HG03280 (cell line): ENCODE measurements around the gene CACNA1S.

Experiments used
- ATAC-seq: cut with Tn5 transposase; IDR thresholded peaks from one replicate; pipeline ENCODE4 v1.9.1; 2021; ENCODE audit warnings: mild to moderate bottlenecking, moderate library complexity; ENCODE audit not compliant: unreplicated experiment

Gene CACNA1S

DNA sequence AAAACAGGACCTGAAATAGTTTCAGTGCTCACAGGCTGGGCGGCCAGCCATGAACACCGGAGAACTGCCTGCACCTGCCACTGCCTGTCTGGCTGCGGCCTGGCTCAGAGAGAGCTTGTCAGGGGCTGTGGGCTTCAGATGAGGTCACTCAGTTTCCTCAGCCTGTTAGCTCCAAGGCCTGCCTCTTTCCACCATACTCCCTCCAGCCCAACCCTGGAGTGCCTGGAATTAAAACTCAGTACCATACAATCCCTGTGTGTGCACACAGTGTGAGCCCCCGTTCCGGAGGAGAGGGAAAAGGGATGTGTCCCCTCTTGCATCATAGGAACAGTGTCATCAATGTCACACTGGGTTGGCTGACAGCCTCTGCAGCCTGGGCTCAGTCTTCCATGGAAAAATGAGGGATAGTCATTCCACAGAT is 16.2 kb downstream of the CACNA1S start:
- ATAC-seq, result no peak

DNA sequence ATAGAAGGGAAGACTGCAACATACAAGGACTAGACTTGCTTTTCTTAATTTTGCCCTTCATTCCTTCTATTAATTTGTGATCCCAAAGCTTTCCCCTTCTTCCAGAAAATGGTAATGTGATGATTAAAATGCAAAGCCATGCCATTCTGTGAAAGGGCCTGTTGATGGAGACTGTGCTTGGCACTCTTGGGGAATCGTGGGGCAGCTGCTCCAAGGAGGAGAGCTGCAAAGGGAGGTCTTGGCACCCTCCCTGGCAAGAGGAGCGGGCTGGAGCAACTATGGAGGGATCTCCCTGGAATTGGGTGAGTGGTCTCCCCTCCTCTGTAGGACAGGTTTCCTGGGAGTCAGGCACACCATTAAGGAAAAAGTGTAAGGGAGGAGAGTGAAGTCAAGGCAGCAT is 16.6 kb downstream of the CACNA1S start:
- ATAC-seq, result no peak

DNA sequence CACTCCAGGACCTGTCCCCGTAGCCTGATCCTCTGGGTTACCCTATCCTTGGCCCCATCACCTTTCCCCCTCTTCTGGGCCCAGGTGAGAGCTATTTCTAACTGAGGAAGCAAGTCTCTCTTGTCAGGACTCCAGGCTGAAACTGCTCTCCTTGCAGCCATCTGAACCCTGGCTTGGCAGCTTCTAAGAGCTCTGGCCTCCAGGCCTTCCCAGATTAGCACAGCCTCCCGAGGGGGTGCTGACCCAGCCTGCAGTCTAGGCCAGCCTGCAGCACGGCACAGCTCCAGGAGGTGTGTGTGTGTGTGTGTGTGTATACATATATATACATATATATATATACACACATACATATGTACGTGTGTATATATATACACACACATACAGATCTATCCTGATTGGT is 17.4 kb downstream of the CACNA1S start:
- ATAC-seq, result no peak

DNA sequence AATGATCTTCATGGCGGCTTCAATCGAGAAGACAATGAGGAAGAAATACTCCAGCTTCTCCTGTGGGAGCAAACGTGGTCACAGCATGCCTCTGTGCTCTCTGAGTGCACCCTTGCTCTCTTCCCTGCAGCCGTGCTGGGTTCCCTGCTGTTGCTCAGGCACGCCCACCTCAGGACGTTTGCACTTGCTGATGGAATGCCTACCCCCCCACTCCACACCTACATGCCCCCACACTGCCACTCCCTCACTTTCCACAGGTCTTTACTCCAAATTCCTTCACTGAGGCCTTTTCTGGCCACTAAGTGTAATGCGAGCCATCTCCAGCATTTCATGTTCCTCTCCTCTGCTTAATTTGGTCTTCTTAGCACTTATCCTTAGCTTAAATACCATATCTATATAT is 18.3 kb downstream of the CACNA1S start:
- no peak for ATAC-seq

DNA sequence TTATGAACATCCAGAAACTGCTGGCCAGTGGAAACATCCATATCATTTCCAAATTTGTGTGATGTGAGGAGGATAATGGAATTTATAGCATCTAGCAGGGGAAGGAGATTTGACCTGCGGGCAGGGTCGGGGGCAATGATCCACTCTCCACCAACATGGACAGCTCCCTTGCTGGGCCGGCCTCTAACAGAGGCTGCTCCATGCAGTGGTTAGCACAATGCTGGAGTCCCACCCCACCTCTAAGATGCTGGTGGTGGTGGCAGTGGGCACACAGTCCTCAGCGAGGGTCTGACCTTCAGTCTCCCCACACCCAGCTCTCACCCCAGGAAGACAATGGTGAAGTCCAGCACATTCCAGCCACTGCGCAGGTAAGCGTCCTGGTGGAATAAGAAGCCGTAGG is 18.7 kb downstream of the CACNA1S start:
- ATAC-seq, result no peak

DNA sequence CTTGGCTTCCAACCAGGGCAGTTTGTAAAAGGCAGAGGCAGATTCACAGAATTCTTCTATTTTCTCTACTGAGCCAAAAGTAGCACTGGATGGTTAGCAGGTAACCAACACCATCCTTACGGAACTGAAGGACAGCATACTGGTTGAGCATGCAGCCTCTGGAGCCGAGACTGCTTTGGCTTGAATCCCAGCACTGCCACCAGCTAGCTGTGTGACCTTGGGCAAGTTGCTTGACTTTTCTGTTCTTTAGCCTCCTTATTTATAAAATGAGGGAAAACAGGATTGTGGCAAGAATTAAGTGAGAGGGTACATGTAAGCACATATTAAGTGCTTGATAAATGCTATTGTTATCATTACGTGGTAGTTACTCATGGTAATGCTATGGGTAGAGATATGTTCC is 19.5 kb downstream of the CACNA1S start:
- no peak for ATAC-seq

DNA sequence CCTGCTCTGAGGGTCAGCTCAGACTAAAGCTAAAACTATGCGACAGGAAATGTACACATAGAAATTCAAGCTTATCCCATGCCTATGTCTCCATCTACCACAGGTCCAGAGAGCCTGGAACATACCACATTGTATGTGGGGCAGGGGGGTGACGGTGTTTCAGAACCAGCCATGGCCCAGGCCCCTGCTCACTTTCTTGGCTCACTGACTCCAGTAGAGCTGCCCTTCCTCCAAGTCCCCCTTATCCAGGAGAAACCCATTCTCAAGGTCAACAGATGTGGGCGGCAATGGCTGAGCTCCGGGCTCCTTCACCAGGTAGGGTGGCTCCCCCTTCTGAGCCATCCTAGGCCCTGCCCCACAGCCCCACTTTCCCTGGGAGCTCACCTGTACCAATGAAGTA is 21.0 kb downstream of the CACNA1S start:
- no peak for ATAC-seq

DNA sequence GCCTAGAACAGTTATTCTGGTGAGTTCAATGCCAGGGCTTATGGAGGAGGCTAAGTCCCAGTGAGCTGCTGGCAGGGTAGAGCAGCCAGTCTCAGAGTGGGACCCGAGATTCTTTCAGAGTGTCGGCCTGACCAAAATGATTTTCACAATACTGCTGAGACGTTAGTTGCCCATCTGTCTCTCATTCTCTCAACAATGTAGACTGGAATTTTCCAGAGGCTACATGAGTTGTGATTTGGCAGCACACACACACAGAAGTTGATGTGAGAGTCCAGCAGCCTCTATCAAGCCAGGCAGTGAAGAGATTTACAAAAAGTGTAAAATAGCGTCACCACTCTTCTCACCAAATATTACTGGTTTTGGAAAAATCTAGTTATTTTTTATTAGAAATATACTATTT is 21.7 kb downstream of the CACNA1S start:
- no peak for ATAC-seq

DNA sequence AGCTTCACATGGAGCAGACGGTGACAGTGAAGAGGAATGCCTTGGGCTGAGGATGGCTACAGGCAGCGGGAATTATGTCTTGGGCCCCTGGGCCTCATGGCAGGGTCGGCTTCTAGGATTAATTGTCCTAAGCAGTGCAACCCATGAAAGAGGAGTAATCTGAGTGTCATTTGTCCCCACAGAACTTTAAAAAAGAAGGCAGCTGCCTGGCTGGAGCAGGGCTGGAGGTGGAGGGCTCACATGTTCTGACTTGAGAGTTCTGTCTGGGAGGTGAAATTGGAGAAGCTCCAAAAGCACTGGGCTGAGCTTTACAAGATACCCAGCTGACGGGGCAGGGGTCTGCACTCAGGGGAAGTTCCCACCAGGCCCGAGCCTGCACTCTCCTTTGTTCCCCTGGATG is 22.6 kb downstream of the CACNA1S start:
- ATAC-seq, result no peak

DNA sequence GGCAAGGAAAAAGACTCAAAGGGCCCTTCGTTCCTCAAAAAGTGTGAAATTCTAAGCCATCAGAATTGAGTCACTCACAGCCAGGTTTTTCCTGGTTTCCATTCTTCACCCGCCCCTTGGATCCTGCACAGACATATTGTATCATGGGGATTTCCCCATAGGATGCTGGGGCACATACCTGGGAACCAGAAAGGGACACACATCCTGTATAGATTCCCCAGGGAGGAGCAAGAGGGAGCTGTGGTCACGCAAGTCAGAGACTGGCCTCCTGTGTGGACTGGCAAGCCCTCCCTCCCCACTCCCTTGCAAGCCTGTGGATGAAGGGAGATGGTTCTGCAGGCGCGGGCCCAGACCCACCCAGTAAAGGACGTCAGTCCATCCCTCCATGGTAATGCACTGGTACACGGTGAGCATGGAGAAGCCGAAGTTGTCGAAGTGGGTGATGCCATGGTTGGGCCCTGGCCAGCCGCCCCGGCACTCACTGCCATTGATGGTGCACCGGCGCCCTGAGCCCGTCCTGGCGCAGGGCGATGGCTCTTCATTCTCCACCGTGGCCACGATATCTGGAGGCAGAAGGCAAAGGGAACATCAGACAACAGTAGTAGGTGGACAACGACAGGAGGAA is 23.2 kb downstream of the CACNA1S start:
- ATAC-seq, result no peak

DNA sequence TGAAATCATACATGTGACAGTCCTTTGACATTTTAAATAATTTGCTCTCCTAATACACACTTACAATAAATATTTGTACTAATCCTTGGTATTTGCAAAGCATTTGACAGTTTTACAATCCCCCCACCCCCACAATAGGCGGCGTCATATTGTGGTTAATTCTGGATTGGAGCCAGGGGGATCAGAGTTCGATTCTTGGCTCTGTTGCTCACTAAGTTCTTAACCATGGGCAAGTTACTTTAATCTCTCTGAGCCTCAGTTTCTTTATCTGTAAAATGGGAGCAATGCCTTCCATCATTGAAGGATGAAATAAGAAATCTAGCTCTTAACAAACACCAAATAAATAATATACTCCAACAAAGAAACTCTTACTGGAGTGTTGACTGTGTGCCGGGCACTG is 23.8 kb downstream of the CACNA1S start:
- no peak for ATAC-seq

DNA sequence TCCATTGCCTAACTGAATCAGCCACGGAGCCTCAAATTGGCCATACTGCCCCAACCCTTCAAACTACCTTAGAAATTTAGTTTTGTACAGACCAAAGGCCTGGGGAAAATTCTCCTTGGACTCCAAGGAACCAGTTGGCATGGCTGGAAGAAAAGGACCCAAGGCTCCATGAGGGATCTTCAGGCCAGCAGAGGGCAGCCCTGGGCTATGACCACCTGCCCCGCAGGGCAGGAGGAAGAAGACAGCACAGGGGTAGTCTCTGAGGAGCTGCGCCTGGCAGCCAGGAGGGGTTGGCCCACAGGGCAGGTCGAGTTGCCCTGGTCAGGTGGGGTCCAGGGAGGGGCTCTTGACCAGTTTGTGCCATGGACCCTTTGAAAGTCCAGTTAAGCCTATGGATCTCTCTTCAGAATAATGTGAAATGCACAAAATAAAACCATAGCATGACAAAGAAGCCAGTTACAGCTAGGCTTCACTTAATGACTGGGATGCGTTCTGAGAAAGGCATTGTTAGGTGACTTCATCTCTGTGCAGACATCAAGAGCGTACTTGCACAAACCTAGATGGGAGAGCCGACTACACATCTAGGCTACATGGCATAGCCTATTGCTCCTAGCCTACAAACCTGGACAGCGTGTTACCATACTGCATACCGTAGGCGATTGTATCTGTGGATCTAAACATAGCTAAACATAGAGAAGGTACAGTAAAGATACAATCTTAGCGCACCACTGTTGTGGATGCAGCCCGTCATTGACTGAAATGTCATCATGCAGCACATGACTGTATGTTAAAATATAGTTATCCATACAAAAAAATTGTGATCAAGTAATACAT is 26.1 kb downstream of the CACNA1S start:
- ATAC-seq, result no peak

DNA sequence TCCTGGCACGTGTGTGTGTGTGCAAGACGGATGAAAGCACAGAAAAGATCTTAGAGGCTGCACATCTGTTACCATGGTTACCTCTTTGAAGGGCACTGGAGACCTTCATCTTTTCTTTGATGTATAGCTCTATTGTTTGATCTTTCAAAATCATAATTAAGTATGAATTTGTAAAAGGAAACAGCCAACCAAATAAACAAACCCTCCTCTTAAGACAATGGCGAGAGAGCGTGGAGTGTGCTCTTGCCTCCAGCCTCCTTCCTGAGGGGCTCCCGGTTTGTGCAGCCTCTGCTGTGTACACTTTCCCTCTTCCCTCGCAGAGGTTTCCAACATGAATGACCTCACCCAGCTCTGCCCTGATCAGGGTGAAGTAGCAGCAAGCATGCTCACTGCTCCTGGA is 27.9 kb downstream of the CACNA1S start:
- ATAC-seq, result no peak

DNA sequence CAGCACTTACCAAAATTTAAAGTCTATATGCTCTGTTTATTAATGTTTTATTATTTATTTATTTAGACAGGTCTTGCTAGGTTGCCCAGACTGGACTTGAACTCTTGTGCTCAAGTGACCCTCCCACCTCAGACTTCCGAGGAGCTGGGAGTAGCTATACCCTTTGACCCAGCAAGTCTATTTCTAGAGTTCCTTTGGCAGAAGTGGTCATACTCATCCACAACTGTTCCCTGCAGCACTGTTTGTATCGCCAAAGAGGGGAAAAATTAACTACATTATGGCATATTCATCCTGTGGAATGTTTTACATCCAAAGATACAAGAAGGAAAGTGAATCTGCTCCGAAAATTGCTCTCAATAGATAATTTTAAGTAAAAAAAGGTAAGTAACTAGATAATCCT is 28.5 kb downstream of the CACNA1S start:
- no peak for ATAC-seq

DNA sequence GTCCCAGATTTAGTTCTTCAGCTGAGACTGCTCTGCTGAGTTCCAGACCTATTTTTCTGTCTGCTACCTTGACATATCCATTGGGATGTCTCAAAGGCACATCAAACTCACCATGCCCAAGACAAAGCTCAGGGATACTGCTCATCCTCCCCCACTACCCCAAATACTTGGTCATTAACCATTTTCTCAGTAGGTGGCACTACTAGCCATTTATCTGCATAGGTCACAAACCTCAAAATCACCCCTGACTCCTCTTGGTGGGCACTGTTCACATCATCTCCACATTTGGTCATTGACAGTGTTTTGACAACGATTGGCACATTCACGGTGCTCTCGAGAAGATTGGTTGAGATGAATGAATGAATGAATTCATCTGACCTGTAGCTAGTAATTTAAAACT is 32.1 kb downstream of the CACNA1S start:
- ATAC-seq, result no peak

DNA sequence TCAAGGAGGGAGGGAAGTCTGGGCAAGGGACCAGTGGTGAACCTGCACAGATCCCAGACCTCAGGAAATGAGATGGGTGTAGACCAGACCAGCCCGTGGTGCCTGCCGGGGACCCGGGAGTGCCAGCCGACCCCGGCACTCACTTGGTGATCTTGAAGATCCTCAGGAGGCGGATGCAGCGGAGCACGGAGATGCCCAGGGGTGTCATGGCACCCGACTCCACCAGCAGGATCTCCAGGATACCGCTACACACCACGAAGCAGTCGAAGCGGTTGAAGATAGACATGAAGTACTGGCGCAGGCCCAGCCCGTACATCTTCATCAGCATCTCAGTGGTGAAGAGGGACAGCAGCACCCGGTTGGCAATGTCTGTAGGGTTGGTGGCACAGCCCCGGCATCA is 34.5 kb downstream of the CACNA1S start:
- ATAC-seq, result no peak

DNA sequence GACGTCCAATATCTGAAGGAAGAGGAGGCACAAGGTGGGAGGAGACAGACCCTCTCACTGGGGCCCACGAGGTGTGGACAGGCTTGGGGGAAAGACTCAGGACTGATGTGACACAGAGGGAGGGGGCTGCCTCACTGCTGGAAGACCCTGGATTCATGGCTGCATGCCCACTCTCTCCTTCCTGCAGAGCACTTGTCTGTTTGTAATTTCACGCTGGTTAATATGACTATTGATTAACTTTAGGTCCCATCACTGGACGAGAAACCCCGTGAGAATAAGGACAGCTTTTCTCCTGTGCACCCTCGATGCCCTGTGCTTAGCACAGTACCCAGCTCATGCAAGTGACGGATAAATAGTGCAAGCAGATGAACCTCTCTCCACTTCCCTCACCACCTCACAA is 35.1 kb downstream of the CACNA1S start:
- no peak for ATAC-seq

DNA sequence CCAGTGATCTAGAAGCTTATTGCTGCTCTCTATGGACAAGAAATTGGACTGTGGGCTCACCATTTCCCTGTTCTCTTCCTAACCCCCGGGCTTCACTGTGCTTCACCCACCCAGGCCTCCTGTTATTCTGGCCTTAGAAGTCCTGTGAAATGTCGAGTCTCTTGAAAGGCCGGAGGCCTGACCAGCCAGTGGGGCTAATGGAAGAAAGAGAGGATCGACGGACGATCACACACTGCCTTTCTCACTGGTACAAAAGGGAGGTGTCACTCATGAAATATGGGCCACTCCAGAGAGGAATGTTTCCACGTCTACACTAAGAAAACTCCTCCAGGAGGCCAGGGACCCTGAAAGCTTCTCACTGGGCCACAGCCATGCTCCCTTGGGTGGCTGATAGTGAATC is 36.1 kb downstream of the CACNA1S start:
- ATAC-seq, result no peak

DNA sequence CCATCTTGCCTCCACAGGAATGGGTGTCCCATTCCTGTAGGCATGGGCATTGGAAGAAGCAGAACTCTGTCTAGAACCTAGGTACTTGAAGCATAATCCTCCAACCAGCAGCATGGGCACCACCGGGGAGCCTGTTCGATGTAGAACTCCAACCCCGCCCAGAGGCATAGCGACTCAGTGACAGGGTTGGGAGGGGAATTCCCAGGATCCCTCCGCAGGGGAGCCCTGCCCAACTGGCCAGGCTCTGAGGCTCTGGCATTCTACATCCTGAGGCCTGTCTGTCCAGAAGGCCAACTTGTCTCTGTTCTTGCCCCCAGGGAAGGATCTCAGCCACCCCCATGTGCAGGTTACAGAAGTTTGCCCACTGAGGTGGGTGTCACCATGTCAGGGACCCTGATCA is 38.2 kb downstream of the CACNA1S start:
- ATAC-seq, result no peak

DNA sequence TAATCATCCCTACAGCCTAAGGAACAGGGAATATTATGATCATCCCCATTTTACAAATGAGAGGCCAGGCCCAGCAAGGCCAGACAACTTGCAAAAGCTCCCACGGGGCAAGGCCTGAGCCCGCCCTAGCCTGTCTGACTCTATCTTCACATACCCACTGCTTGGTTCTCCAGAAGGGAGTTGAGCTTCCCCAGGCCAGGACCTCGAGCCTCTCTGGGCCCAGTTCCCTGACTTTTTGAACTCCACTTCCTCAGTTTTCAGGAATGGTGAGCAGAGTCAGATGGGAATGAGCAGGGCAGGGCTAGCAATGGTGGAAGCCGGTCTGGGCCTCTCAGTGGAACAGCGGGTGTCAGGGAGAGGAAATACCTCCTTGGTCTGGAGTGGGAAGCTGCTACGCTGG is 39.3 kb downstream of the CACNA1S start:
- ATAC-seq, result no peak

DNA sequence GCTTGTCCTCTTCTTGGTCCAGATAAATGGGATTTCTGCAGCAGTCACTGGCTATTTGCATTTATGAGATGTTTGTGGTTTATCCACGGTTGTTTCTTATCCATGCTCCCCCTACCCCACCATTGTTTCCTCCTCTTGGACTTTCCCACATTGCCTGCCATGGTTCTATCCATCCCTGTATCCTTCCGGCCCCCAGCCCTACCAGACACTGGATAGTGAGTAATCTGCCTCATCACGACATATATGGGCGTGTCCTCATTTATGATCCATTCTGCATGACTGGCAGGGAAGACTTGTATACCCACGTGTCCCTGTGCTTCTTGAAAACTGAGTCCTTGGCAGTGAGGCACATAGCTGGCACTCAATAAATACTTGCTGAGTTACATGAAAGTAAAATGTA is 40.1 kb downstream of the CACNA1S start:
- ATAC-seq, result no peak

DNA sequence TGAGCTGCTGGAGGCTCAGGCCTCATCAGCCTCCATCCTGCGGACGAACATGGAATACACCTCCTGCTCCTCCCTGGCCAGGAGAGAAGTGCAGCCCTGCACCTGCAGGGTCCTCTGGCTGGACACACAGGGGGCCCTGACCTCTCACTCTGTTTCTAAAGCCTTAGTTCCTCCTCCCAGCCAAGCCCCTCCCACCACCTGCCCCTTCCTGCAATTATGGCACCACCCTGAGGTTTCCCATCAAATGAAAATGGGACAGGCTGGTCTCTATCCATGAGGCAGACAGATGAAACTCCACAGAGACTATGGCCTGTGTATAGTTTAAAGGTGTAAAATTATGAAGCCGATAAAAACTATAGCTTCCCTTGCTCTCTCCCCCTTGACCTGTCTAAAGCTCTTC is 42.6 kb downstream of the CACNA1S start:
- no peak for ATAC-seq

DNA sequence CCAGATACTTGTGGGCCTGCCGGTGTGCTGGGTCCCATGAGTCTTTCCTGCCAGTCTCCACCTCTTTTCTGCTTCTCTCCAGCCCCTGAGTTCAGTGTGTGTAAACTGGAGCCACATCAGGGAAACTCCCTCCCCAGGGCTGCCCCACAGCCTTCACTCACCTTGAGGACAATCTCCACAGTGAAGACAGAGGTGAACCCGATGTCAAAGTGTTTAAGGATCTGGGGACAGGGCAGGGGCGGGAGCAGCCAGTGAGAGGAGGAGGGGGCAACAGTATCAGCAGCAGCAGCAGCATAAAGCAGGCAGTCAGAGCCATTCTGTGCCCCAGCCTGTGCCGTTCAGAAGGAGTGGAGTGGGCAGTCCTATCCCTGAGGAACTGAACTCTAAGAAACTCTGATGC is 43.2 kb downstream of the CACNA1S start:
- no peak for ATAC-seq
